GM18909 (cell line): ENCODE results near the gene KRTAP4-6.
"Not testable (repeated sequence)": the region's sequence is repeated elsewhere in the genome, so short reads cannot be mapped to it uniquely, and the experiment has no call there.

ENCODE experiments used
- ATAC-seq: cut with Tn5 transposase; IDR thresholded peaks from one replicate; pipeline ENCODE4 v1.9.1; 2021; ENCODE audit warnings: mild to moderate bottlenecking; ENCODE audit not compliant: unreplicated experiment, poor library complexity

The KRTAP4-6 gene

DNA sequence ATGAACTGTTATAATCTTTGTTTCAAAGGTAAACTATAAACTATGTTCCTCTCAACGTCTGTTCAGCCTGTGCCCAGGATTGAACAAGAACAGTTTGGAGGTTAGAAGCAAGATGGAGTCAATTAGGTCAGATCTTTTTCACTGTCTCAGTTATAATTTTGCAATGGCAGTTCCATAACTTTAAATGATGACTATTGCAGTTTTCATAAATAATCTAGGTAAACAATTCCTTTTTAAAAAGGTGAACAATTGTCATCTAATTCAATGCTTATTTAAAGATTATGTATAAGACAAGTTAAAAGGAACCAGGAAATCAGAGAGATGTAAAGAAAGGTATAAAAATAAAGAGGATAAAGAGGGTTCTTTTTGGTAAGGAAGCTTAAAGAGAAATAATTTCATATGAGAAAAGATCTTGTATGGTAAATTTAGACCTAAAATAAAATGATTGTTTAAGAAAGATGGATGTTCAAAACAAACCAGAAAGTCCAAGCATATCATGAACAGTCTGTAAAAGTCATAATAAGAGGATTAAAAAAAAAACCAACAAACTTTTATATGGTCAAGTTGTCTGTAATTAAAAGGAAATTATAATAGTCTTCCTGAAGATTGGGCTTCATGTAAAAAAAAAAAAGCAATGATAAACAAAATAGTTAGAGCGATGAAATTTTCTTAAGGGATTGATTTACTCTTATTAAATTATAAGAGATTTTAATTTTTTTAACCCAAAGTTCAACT, 29.0 kb downstream of the KRTAP4-6 start:
- ATAC-seq = no peak

GRCh38 chr17:41108728-41109386, 31.5 kb downstream of the KRTAP4-6 start:
- not testable (repeated sequence) for ATAC-seq

DNA sequence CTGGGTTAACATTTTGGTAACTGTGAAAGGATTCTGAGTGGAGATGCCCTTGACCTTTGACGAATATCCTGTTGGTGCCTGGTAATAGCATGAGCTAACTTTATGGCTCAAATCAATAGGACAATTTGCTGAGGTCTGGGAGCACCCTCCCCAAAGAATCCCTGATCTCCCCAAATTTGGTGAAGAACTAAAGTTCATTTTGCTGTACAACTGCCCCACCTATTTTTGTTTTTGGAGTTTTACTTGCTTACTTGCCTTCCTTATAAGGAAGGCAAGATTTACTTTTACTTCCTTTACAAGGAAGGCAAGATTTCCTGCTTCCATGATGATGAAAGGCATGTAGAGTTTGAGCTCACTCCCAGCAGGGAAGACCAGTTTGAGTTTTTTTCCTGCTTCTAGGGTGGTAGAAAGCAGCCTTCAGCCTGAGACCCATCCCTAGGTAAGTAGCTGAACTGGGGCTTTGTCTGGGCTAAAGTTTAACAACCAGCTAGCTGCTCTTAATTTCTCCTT, 32.3 kb downstream of the KRTAP4-6 start:
- ATAC-seq = no peak

DNA sequence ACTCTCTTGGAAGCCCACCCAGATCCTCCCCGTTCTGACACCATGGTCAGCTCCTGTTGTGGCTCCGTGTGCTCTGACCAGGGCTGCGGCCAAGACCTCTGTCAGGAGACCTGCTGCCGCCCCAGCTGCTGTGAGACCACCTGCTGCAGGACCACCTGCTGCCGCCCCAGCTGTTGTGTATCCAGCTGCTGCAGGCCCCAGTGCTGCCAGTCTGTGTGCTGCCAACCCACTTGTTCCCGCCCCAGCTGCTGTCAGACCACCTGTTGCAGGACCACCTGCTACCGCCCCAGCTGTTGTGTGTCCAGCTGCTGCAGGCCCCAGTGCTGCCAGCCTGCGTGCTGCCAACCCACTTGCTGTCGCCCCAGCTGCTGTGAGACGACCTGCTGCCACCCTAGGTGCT, 35.0 kb downstream of the KRTAP4-6 start, which contains the start of gene KRTAP4-9:
Gene KRTAP4-9 (plus strand): TSS at position 43 of the 400 bp plus-strand sequence. CDS start 0 bp downstream, at position 43.
- not testable (repeated sequence) for ATAC-seq

DNA sequence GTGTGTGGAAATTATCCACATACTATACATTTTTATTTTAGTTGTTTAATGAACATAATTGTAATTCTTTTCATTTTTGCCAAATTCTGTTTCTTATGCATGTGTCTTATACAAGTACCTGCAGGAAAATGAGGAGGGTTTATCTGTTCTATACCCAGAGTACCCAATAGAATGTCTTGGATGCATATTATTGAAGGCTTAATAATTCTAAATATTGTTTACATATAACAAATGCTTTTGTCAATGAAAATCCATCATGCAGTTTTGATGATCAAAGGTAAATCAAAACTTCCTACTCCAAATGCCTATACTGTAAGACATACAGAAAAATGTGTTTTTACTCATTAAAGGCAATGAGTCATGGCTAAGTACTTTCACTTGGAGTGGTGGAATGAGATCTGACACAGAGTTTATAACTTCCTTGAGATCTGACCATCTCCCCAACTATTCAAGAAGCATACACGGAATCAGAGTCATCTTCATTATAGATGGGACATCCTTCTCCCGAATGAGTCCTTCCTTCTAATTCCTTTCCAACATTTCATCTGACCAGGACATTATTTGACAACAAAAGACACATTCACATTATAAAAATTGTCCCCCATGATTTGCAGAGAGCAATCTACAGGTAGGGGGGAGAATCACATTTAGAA, 35.8 kb downstream of the KRTAP4-6 start:
- ATAC-seq = not testable (repeated sequence)

GRCh38 chr17:41103896-41104295, 36.4 kb downstream of the KRTAP4-6 start:
- ATAC-seq = no peak

- no peak for ATAC-seq
Observed at GRCh38 chr17:41101586-41102259, 38.6 kb downstream of the KRTAP4-6 start, which contains the start of gene KRTAP4-16. Gene KRTAP4-16 (minus strand): TSS chr17:41102209. CDS start chr17:41102209, 0 bp downstream.

GRCh38 chr17:41099682-41100480, 40.5 kb downstream of the KRTAP4-6 start:
- not testable (repeated sequence) for ATAC-seq

DNA sequence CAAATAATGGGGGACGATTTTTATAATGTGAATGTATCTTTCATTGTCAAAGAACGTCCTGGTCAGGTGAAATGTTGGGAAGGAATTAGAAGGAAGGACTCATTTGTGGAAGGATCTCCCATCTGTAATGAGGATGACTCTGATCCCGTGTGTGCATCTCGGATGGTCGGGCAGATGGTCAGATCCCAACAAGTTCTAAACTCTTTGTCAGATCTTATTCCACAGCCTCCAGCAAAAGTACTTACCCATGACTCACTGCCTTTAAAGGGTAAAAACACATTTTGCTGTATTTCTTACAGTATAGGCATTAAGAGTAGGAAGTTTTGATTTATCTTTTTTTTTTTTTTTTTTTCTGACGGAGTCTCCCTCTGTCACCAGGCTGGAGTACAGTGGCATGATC, 41.9 kb downstream of the KRTAP4-6 start:
- no peak for ATAC-seq

DNA sequence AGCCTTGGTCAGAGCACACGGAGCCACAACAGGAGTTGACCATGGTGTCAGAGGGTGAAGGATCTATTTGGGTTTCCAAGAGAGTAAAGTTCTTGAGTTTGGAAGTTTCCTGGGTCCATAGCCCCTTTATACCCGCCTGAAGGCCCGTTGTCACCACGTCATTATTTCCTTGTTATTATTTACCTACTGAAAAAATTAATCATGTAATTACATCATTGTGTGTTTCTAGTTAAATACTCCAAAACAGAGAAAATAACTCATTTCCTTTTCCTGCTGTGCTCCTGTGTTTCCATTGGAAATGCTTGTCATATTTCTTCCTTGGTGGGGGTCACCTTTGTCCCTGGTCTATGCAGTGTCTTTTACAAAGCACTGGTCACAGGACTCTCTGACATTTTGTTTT, 42.3 kb downstream of the KRTAP4-6 start, which contains the start of gene KRTAP4-8:
Gene KRTAP4-8 (minus strand): TSS at position 101 of the 400 bp plus-strand sequence. CDS start 58 bp downstream, at position 43.
- ATAC-seq = no peak

DNA sequence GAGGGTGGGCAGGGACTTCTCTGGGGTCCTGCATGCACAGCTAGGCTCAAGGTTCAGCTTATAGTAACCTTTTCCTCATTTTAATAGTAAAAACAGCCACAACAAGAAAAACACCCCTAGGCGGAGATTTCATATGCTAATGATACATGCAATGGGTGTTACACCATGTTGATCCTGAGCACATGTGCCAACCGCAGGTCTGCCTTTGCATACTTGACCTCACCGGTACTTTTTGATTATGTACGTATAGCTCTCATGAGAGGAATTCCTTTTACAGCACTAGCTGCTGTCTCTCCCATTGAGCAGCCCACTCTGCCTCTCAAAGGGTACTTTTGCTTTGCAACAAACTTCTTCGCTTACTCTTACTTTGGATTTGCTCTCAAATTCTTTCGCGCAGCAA, 44.3 kb downstream of the KRTAP4-6 start:
- ATAC-seq = no peak
